SU-DHL-6 (cell line): Measurements from ENCODE around the gene SLC6A17.

Source experiments
- H2AFZ ChIP-seq: fragments of 200-600 bp; sonication (generic); 2 replicates; pipeline ENCODE4 v1.6.1; 2014; ENCODE audit warnings: low read depth, mild to moderate bottlenecking, moderate library complexity, mixed read lengths, antibody characterized with exemption, low read length; ENCODE audit not compliant: severe bottlenecking
- H3F3A ChIP-seq: fragments of 200-600 bp; shearing (Covaris generic); 2 replicates; pipeline ENCODE4 v1.6.0; 2016; ENCODE audit warnings: antibody characterized with exemption, mild to moderate bottlenecking; ENCODE audit not compliant: insufficient read depth
- H3K27ac ChIP-seq: fragments of 200-600 bp; sonication (generic); 2 replicates; pipeline ENCODE4 v1.5.1; 2016; ENCODE audit warnings: low read depth, mild to moderate bottlenecking, low read length, moderate library complexity, mixed read lengths
- H3K27me3 ChIP-seq: fragments of 200-600 bp; sonication (generic), shearing (Covaris generic); 2 replicates; pipeline ENCODE4 v1.6.0; 2014; ENCODE audit warnings: mild to moderate bottlenecking, low read length
- H3K36me3 ChIP-seq: fragments of 200-600 bp; sonication (generic); 2 replicates; pipeline ENCODE4 v1.6.1; 2014; ENCODE audit warnings: mild to moderate bottlenecking, low read length, mixed read lengths
- H3K4me2 ChIP-seq: fragments of 300-600, 200-600 bp; shearing (Covaris generic), sonication (generic); 2 replicates; pipeline ENCODE4 v1.6.0; 2014; ENCODE audit warnings: low read length, low read depth, mild to moderate bottlenecking; ENCODE audit not compliant: poor library complexity, severe bottlenecking
- H3K4me3 ChIP-seq: fragments of 200-600 bp; sonication (generic); 2 replicates; pipeline ENCODE4 v1.5.1; 2014; ENCODE audit warnings: antibody characterized with exemption, low read length, mild to moderate bottlenecking, mixed read lengths; ENCODE audit not compliant: insufficient read depth, poor library complexity, severe bottlenecking
- H3K79me2 ChIP-seq: fragments of 200-600 bp; sonication (generic); 2 replicates; pipeline ENCODE4 v1.6.1; 2014; ENCODE audit warnings: mild to moderate bottlenecking, low read length, moderate library complexity; ENCODE audit not compliant: insufficient read depth
- H3K9ac ChIP-seq: fragments of 200-600 bp; sonication (generic); 2 replicates; pipeline ENCODE4 v1.7.0; 2014; ENCODE audit warnings: mild to moderate bottlenecking, low read length
- H3K9me2 ChIP-seq: fragments of 200-600 bp; sonication (generic); replicated peaks from 2 replicates; pipeline ENCODE4 v1.6.1; 2014; ENCODE audit warnings: low read length; ENCODE audit not compliant: insufficient read depth
- H3K9me3 ChIP-seq: fragments of 200-600 bp; sonication (generic); 2 replicates; pipeline ENCODE4 v1.6.1; 2014; ENCODE audit warnings: low read length, mixed read lengths; ENCODE audit not compliant: insufficient read depth
- H4K20me1 ChIP-seq: fragments of 200-600 bp; sonication (generic); 2 replicates; pipeline ENCODE4 v1.6.1; 2014; ENCODE audit warnings: low read depth, mild to moderate bottlenecking, antibody characterized with exemption, low read length, moderate library complexity, mixed read lengths
- EZH2phosphoT487 ChIP-seq: fragments of 200-600 bp; sonication (generic), shearing (Covaris generic); conservative IDR thresholded peaks from 2 replicates; pipeline ENCODE4 v1.6.1; 2018; ENCODE audit warnings: mild to moderate bottlenecking, antibody characterized with exemption, low read length, moderate library complexity, mixed read lengths
- TF ChIP-seq, protein P1 (sequence below): fragments of 200-600 bp; sonication (generic); IDR thresholded peaks from one replicate; pipeline ENCODE4 v1.5.1; 2017; ENCODE audit warnings: antibody characterized with exemption, mild to moderate bottlenecking, low read length, moderate library complexity; ENCODE audit not compliant: insufficient read depth, poor library complexity, severe bottlenecking

The SLC6A17 gene

DNA sequence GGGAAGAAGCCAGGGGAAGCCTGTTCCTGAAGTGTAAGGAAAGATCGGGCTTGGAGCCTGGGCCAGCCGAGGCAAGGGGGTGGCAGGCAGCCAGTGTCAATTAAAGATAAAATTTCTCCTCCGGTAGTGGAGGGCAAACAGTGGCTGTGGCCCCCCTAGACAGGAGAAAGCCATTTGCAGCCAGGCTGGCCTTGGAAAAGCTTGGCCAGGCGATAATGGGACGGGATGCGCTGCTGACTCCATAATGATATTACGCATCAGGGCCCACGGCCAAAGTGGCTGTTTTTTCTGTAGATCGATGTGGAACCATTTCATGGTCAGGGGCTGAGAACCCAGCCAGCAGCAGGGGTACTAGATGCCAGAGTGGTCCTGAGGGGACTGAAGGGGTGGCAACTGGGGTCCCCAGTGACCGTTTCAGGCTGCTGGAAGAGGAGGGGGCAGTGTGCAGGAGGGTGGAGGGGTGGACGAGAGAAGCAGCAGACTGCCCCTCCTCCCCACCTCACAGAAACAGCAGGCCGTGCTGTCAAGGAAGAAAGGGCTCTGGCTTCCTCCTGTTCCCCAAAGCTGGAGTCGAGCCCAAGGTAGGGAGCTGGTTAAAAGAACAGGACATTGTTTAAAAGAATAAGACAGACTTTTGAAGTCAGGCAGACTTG is 85.0 kb downstream of the SLC6A17 start:
- no peak overlapping the region for H3K4me2 ChIP-seq
- no peaks in the 10 kb centered on the region for H3K9me2 ChIP-seq
- H3F3A ChIP-seq: no peaks in the 10 kb centered on the region
- no peaks in the 10 kb centered on the region for H4K20me1 ChIP-seq
- no peaks in the 10 kb centered on the region for H3K27me3 ChIP-seq
- H3K79me2 ChIP-seq: no peaks in the 10 kb centered on the region
- H3K9me3 ChIP-seq: no peaks in the 10 kb centered on the region
- H2AFZ ChIP-seq: no peak overlapping the region
- H3K4me3 ChIP-seq: no peak overlapping the region
- H3K9ac ChIP-seq: no peak overlapping the region
- TF ChIP-seq EZH2phosphoT487: no peak
- TF ChIP-seq, protein P1, sequence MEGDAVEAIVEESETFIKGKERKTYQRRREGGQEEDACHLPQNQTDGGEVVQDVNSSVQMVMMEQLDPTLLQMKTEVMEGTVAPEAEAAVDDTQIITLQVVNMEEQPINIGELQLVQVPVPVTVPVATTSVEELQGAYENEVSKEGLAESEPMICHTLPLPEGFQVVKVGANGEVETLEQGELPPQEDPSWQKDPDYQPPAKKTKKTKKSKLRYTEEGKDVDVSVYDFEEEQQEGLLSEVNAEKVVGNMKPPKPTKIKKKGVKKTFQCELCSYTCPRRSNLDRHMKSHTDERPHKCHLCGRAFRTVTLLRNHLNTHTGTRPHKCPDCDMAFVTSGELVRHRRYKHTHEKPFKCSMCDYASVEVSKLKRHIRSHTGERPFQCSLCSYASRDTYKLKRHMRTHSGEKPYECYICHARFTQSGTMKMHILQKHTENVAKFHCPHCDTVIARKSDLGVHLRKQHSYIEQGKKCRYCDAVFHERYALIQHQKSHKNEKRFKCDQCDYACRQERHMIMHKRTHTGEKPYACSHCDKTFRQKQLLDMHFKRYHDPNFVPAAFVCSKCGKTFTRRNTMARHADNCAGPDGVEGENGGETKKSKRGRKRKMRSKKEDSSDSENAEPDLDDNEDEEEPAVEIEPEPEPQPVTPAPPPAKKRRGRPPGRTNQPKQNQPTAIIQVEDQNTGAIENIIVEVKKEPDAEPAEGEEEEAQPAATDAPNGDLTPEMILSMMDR: no peak
- H3K27ac ChIP-seq: no peak overlapping the region
- no peaks in the 10 kb centered on the region for H3K36me3 ChIP-seq

DNA sequence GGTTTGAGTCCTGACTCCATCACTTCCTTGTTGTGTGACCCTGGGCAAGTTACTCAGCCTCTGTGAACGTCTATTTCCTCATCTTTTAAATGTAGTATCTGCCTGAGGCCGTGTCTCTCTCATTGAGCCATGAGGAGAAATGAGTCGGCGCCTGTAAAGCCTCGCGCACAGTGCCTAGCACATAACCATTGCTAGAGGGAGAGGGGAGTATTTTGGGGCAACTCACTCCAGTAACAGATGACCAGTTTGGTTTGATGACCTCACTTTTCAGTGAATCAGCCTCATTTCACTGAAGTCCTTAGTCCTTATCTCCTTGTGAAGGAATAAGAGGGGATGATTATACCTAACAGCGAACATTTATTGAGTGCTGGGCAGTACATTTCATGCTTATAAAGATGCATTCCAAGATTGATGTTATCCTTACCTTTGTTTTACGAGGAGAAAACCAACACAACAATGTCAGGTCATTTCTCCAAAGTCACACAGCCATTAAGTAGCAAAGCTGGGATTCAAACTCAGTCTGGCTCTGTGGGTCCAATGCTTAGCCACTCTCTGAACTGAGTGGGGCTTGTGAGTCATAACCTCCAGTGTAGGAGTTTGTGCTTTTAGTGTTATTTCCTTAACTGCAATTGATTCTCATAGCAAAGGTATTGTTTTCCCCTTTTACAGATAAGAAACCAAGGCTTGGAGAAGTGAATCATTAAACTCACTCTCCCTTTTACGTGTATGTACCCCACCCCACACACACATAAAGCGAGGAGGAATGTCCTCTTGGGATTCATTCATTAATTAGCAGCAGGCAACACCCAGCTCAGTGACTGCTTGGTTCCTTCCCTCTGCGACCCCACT is 85.8 kb downstream of the SLC6A17 start:
- H3K4me2 ChIP-seq: no peak overlapping the region
- H3K9ac ChIP-seq: no peak overlapping the region
- no peak overlapping the region for H2AFZ ChIP-seq
- H3K9me3 ChIP-seq: no peaks in the 10 kb centered on the region
- no peaks in the 10 kb centered on the region for H3K79me2 ChIP-seq
- no peaks in the 10 kb centered on the region for H3K9me2 ChIP-seq
- H3K4me3 ChIP-seq: no peak overlapping the region
- H3K27me3 ChIP-seq: no peaks in the 10 kb centered on the region
- H3F3A ChIP-seq: no peaks in the 10 kb centered on the region
- H4K20me1 ChIP-seq: no peaks in the 10 kb centered on the region
- H3K27ac ChIP-seq: no peak overlapping the region
- TF ChIP-seq EZH2phosphoT487: no peak
- TF ChIP-seq, protein P1: no peak
- H3K36me3 ChIP-seq: no peaks in the 10 kb centered on the region

DNA sequence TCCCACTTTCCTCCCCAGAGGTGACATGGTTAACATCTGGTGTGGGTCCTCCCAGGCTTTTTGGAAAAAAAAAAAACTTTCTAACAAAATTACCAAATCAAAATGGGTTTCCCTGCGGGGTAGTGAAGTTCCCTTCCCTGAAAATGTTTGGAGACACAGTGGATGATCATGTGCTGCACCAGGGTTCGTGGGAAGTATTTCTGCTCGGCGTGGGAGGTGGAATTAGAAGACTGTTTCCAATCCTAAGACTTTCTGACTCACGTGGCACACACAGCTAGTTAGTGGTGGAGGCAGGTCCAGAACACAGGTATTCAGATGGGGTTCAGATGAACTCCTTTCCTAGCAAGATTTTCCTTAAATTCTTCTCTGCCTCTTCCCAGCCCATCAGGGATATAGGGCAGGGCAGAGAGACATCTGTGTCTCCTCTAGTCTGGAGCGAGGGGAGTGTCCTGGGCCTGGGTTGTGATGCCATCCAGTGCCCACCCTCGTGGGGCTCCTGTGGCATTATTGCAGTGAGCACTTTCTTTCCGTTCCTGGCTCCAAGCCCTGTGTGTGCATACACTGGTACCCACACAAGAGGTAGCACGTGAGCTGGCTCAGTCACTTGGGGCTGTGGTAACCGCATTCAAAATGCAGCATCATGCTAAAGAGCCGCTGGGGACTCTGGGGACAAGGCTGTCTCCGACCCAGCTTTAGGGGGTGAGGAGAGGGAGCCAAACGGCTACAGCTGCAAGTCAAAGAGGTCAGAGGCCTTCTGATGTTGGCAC is 87.3 kb downstream of the SLC6A17 start:
- H3K4me3 ChIP-seq: no peak overlapping the region
- H3K9ac ChIP-seq: peak overlapping the region; percentile 15; the same call in 1 of the 2 replicates
- H3K27ac ChIP-seq: 0 out of 2 replicates have a peak overlapping the region, but pooled peaks have one; percentile 14
- no peaks in the 10 kb centered on the region for H3K9me2 ChIP-seq
- no peaks in the 10 kb centered on the region for H3K27me3 ChIP-seq
- no peaks in the 10 kb centered on the region for H4K20me1 ChIP-seq
- H3K4me2 ChIP-seq: peak overlapping the region; percentile 4
- H2AFZ ChIP-seq: no peak overlapping the region
- H3K79me2 ChIP-seq: no peaks in the 10 kb centered on the region
- H3F3A ChIP-seq: 0 out of 2 replicates have a peak, but pooled peaks cover 2% of the 10 kb centered on the region
- H3K9me3 ChIP-seq: no peaks in the 10 kb centered on the region
- no peaks in the 10 kb centered on the region for H3K36me3 ChIP-seq
- no peak for TF ChIP-seq EZH2phosphoT487
